ENCODE measurements around the gene PRLR.
A peak's percentile ranks its signal among the peaks of the same experiment; 100 is the strongest.
"Not testable (repeated sequence)": the region's sequence is repeated elsewhere in the genome, so short reads cannot be mapped to it uniquely, and the experiment has no call there.

The PRLR gene

DNA sequence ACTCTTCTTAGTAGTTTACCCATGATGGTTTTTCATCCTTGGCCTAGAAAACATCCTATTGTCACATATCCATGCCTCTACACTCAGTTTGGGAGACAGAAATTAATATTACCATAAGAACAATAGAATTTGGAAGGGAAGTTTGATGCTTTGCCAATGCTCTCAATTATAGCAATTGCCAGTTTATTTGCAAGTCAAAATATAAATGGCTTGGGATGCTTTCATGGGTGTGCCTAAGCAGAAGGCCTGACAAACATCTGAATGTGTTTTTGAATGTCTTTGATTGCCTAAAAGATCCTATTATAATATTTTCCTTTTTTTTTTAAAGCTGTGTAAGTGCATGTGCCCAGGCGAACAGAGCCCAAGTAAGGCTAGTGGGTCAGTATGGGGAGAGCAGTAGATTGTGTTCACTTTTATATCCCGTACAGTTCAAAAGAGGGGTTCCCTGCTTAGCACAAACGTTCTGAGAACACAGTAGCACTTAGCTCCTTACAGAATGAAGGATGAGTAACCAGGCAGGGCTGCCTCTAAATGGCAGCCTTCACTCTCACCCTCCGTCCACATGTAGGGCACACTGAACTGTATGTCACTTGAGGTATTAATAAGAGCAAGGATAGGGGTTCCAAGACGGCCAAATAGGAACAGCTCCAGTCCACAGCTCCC lies 126.5 kb downstream of the PRLR start:
- no peak for DNase-seq (ENCODE audit: low read depth, low spot score)
- H3K4me3 ChIP-seq (ENCODE audit: low read length), result no peak overlapping the region

DNA sequence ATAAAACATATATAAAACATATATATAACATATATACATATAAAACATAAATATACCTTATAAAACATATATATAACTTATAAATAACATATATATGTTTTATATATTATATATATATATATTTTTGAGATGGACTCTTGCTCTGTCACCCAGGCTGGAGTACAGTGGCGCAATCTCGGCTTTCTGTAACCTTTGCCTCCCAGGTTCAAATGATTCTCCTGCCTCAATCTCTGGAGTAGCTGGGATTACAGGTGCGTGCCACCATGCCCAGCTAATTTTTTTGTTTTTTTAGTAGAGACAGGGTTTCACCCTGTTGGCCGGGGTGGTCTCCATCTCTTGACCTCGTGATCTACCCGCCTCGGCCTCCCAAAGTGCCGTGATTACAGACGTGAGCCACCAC lies 128.6 kb downstream of the PRLR start:
- H3K4me3 ChIP-seq (ENCODE audit: low read length); DNase-seq (ENCODE audit: low read depth, low spot score): not testable (repeated sequence)

DNA sequence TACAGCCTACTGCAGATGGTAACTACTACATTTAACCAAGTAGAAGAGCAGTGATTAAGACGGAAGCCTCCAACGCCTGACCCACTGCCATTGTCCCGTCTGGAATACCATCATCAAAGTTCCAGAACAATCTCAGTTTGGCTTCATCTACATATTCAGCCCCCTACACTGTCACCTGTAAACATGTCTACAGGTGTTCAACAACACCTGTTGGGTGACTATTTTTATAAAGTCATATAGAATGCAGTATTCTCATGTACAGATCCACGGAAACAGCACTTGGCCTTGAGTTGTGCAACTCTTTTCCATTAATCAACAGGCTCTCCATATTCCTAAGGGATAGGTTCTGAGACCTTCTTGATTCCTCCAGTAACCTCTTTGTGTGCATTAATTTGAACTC lies 129.3 kb downstream of the PRLR start:
- DNase-seq (ENCODE audit: low read depth, low spot score), result no peak
- no peak overlapping the region for H3K4me3 ChIP-seq (ENCODE audit: low read length)

DNA sequence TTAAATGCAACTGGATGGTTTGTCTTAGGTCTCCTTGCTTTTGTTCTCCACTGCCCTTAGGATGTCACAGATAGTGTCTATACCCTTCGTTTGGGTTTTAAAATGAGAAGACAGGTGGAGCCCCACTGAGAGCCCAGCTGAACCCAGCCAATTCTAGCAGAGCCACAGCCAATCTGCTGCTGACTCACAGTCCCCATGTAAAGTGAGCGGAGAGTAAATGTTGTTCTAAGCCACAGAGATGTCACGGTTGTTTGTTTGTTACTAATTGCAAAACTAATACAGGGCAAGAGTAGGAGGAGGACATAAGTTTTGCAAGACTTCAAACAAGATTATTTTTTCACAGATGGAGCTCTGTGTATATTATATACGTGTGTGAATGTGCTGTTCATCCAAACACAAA lies 132.1 kb downstream of the PRLR start:
- no peak overlapping the region for H3K4me3 ChIP-seq (ENCODE audit: low read length)
- DNase-seq (ENCODE audit: low read depth, low spot score), result no peak

DNA sequence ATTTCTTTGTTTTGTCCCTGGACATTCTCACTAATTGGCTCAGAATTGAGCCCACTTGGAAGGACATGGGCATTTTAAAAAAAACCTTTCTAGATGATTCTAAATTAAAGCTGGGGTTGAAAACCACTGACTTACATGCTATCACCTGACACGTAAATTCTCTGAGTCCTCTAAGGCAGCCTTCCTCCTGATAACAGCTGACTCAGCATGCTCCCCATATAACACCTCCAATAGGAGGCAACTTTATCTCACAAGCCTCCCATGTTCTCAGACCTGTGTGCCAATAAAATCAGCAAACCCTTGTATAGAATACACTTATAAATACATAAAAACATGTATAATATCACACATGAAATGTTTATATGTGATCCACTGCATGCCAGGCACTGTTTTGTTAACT lies 133.4 kb downstream of the PRLR start:
- DNase-seq (ENCODE audit: low read depth, low spot score), result no peak
- H3K4me3 ChIP-seq (ENCODE audit: low read length), result no peak overlapping the region

DNA sequence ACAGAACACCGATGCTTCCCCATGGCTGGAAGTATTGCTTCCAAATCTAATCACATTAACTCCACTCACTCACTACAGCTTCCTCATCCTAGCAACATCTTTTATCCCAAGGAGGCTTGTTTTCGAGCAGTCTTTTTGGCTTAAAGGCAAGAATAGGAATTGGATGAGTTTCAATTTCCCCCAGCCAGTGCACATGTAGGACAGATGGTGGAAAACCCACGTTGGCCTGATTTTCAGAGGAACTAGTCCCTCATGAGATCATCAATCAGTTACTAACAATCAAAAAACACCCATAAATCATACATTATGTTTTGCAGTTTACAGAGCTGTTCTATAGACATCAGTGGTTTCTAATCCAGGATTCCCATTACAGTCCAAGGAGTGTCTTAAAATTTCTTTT lies 134.1 kb downstream of the PRLR start:
- no peak for DNase-seq (ENCODE audit: low read depth, low spot score)
- no peak overlapping the region for H3K4me3 ChIP-seq (ENCODE audit: low read length)

DNA sequence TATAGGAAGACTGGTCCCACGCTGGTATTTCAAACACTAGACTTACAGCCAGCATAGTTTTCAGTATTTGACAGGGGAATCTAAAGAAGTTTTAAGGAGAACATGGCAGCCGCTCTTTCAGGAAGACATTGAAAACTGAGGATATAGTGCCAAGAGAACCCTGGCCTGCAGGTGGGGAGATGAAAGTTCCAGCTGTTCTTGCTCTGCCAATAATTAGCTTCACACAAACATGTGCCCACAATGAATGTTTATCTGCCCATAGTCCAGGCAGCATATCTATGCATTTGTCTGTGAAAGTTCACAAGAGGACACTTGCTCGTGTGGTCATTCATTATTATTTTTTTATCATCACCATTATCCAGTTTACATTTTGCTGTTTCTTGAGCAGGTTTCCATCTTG lies 134.9 kb downstream of the PRLR start:
- DNase-seq (ENCODE audit: low read depth, low spot score), result no peak
- no peak overlapping the region for H3K4me3 ChIP-seq (ENCODE audit: low read length)

DNA sequence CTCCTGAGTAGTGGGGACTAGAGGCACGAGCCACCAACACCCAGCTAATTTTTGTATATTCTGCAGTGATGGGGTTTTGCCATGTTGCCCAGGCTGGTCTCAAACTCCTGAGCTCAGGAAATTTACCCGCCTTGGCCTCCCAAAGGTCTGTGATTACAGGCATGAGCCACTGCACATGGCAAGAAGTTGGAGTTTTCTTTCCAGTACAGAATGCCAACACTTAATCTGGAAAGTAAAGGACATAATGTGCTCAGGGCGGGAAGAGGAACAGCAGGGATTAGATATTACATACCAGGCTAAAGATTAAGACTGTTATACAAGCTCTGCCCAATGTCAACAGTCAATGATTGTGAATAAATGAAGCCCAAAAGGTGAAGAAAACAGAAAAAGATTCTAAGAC lies 135.3 kb downstream of the PRLR start:
- no peak for DNase-seq (ENCODE audit: low read depth, low spot score)
- H3K4me3 ChIP-seq (ENCODE audit: low read length), result no peak overlapping the region

DNA sequence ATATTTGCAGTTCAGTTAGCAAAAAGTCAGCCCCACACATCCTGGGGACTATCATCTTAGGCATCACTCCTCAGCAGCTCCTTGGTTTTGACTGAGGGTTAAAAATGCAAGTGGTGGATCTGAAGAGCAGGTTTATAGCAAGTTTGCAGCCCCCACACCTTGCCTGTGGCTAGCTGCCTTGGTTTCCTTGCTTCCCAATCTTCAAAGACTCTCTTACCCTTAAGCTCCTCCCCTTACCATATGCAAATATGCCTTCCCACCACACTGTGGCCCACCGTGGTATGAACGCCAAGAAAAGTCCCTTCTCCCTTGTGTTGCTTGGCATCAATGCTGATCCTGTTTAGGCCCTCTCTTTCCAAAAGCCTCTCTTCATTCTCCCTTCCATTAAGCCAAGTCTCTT lies 137.6 kb downstream of the PRLR start:
- no peak overlapping the region for H3K4me3 ChIP-seq (ENCODE audit: low read length)
- peak; percentile 68 for DNase-seq (ENCODE audit: low read depth, low spot score)

DNA sequence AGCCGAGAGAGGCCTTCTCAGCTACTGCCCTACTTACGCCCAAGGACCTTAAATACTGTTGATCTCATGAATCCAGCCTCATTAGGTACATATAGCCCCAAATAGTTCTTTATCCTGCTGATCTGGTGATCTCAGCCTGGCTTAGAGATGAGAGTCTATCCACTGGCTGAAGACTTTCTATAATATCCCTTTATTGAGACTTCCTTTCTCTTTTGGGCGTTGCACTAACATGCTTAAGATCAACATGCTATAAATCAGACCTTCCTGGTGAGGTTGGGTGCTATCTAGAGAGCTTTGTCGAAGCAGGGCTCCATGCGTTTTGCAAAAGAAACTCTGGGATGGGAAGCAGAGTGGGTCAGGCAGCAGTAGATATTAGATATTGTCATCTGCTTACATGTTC lies 138.6 kb downstream of the PRLR start:
- no peak for DNase-seq (ENCODE audit: low read depth, low spot score)
- H3K4me3 ChIP-seq (ENCODE audit: low read length), result no peak overlapping the region

DNA sequence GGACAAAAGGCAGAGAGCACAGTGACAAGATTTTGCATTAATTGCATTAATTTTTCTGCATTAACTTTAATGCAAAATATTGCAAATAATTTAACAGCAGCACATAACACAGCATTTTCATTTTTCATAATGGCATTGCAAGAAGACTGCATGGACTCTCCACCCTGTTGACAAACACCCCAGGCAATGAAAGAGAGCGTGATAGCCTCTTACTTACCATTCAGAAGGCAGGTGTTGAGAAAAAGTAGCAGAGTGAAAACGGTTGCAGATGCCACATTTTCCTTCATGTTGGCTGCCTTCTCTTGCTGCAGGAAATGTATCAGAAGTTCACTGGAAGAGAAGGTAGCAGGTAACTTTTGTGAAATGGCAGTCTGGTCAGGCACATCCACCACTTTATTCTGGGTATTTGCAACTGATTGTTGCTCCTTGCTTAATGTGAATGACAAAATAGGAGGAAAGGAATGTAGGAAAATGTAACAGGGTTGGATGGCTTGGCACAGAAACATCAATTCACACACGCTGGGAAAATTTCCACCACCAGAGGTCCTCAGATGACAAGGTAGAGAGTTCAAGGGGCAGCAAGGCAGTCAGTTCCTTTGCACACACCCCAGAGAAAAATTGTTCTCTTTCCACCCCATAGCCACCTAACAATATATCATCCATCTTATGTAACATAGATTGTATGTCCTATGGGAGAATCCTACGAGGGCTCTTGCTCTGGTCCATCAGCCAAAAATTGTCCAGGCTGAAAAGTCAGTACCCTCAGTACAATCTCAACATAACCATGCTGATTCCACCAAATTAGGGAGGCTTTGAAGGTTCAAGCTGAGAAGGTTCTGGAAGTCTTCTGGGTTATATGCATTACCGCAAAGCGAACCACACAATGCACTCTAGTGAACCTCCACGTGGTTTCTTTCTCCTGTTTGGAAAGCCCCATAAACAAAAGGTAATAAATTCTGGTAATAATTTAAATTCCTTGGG lies 140.7 kb downstream of the PRLR start:
- DNase-seq (ENCODE audit: low read depth, low spot score), result peak; percentile 57
- no peak overlapping the region for H3K4me3 ChIP-seq (ENCODE audit: low read length)

DNA sequence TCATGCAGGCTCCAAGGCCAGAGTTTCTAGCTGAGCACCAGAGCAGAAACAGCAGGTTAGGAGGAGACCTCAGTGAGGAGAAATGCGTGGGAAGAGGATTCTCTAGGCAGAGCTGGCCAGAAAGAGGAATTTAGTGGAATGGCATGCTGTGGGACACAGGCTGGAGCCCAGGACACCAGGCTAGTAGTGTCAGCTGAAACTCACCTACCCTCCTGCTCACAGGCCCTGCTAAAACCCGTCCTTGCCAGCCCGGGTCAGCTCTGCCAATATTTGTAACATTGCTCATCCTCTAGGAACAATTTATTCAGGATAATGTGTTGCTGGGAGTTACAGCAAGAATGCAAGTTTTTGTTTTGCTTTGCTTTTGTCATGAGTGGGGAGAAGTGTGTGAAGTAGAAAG lies 142.3 kb downstream of the PRLR start:
- DNase-seq (ENCODE audit: low read depth, low spot score), result no peak
- no peak overlapping the region for H3K4me3 ChIP-seq (ENCODE audit: low read length)

DNA sequence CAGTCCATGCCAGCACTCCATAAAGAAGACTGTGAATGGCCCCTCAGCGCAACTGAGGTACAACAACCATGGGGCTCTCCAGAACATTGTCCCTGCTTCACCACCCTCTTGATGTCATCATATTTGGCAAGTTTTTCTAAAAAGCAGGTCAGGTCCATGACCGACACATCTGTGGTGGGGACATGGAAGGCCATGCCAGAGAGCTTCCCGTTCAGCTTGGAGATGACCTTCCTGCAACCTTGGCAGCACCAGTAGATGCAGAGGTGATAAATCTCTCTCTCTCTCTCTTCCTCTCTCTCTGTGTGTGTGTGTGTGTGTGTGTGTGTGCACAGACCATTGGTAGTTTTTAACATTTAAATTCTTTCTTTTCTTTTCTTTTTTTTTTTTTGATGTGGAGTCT lies 147.1 kb downstream of the PRLR start:
- no peak overlapping the region for H3K4me3 ChIP-seq (ENCODE audit: low read length)
- no peak for DNase-seq (ENCODE audit: low read depth, low spot score)

DNA sequence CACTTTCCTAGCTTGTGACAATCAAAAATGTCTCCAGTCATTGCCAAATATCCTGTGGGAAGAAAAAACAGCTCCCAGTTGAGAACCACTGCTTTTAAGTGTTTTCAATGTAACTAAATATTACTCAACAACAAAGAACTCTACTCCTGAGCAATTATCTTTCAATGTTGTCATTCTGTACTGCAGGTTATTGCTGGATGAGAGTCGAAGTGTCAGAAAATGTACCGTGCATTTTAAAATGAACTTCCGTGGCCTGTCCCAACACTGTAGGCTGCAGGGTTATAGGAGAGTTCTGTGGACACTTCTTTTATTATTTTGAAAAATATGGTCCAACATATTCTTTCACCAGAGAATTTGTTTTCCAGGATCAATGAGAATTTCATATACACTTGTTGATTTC lies 147.8 kb downstream of the PRLR start:
- no peak overlapping the region for H3K4me3 ChIP-seq (ENCODE audit: low read length)
- DNase-seq (ENCODE audit: low read depth, low spot score), result no peak

DNA sequence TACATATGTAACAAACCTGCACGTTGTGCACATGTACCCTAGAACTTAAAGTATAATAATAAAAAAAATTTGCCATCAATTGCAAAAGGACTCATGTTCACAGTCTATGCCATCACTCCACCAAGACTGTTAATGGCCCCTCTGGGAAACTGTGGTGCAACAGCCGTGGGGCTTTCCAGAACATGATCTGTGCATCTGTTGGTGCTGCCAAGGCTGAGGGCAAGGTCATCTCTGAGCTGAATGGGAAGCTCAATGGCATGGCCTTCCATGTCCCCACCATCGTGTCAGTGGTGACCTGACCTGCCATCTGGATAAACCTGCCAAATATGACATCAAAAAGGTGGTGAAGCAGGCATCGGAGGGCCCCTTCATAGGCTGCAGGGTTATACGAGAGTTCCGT lies 149.2 kb downstream of the PRLR start:
- DNase-seq (ENCODE audit: low read depth, low spot score), result no peak
- H3K4me3 ChIP-seq (ENCODE audit: low read length), result no peak overlapping the region

DNA sequence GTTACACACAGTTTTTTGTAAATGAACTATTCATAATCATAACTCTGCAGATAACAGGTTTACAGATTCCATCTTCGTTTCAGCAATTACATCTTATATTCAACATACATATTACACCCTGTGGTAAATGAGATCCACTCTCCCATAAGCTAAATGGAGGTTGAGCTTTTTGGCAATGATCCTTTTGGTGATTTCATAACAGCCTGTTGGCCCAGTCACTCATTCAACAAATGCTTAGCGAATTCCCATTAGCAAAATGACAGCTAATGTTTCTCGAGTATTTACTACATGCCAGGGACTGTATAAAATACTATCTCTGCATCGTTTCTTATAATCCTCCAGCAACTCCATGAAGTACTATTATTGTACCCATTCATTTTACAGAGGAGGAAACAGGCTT lies 157.1 kb downstream of the PRLR start:
- no peak overlapping the region for H3K4me3 ChIP-seq (ENCODE audit: low read length)
- DNase-seq (ENCODE audit: low read depth, low spot score), result no peak

DNA sequence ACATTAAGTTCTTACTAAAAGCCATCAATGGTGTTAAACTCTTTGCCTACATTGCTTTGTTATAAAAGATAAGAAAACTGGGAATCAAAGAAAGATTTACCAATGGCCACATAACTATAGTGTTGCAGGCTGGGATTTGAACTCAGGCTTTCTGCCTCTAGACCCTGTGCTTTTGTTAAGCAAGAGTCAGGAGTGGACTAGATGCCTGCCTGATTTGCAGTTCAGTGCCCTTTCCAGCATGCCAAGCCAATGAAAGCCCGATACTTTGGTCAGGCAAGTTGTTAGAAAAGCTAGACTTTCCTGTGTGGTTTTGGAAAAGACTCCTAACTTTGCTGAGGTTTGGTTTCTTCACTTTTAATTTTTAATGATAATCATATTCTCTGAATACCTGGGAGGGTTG lies 161.1 kb downstream of the PRLR start:
- DNase-seq (ENCODE audit: low read depth, low spot score), result no peak
- H3K4me3 ChIP-seq (ENCODE audit: low read length), result no peak overlapping the region

DNA sequence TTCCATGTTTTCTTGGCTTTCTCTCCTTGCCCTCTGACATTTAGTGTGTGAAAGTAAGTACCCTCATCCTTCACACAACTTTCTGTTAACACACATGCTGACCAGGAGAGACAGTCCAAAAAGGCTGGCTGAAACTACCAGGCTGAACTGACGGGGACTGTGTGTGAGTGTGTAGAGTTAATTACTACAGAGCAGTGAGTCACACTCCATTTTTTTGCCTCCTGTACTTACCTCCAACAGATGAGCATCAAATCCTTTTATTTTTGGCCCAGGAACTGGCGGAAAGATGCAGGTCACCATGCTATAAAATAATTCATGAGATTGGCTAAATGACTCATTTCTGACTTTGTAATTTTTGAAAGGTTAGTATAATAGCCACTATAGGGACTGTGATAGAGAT lies 162.3 kb downstream of the PRLR start:
- no peak overlapping the region for H3K4me3 ChIP-seq (ENCODE audit: low read length)

DNA sequence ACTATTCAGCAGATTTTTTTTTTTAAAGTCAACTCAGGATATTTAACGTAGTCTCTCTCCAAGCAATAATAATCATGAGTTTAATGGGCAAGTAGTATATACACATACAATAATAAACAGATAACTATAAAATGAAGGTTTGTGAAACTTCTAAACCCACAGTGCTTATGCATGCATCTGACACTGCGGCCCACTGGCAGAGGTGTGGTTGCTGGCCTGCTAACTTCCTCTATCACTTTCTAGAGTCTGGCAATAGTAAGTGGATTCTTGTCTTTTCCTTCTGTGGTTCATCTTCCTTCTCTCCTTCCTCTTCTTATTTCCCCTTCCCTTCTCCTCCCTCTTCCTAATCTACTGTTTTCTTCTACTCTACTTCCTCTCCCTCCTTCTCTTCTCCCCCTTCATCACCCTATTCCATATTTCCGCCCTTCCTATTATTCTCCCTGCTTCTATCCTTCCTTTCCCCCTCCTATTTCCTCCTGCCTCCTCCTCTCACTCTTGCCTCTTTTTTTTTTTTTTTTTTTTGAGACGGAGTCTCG lies 164.0 kb downstream of the PRLR start:
- no peak for DNase-seq (ENCODE audit: low read depth, low spot score)

More for the DNA sequence above, 162.3 kb downstream of the PRLR start:
- no peak for DNase-seq (ENCODE audit: low read depth, low spot score)

DNA sequence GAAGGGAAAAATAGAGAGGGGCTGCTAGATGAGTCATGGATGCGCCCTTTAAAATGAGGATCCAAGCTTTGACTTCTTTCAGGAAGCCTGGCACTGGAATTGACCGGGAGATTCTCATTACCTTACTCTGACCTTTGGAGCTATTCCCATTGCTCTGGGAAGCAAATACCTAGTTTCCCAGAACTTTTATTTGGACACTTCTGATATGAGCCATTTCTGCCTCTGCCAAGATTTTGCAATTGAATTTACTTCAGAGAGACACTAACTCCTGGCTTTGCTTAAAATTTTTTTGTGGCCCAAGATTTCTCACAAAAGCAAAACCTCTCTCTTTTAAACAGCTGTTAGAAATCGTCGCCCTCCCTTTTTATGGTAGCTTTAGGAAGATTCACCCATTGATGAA lies 166.9 kb downstream of the PRLR start:
- DNase-seq (ENCODE audit: low read depth, low spot score), result no peak

More for the DNA sequence above, 164.0 kb downstream of the PRLR start:
- no peak overlapping the region for H3K4me3 ChIP-seq (ENCODE audit: low read length)

More for the DNA sequence above, 166.9 kb downstream of the PRLR start:
- no peak overlapping the region for H3K4me3 ChIP-seq (ENCODE audit: low read length)

Measured in Jurkat, Clone E6-1 (cell line).